HEK293T (cell line): ENCODE results near the gene LRRC73.

Experiments used
- ARNT ChIP-seq: fragments of 450-650 bp; IDR thresholded peaks from 2 replicates; pipeline ENCODE4 v1.6.1; 2017; ENCODE audit warnings: mild to moderate bottlenecking
- BHLHE40 ChIP-seq: fragments of 450-650 bp; IDR thresholded peaks from 2 replicates; pipeline ENCODE4 v1.6.1; 2016; ENCODE audit warnings: mild to moderate bottlenecking, moderate library complexity, borderline replicate concordance
- CTBP1 ChIP-seq: fragments of 450-650 bp; IDR thresholded peaks from 2 replicates; pipeline ENCODE4 v1.6.1; 2016; ENCODE audit warnings: borderline replicate concordance
- ELF4 ChIP-seq: fragments of 450-650 bp; IDR thresholded peaks from 2 replicates; pipeline ENCODE4 v1.6.1; 2017; ENCODE audit warnings: antibody characterized with exemption
- FOXA1 ChIP-seq: fragments of 450-650 bp; IDR thresholded peaks from 2 replicates; pipeline ENCODE4 v1.6.1; 2016; ENCODE audit warnings: mild to moderate bottlenecking
- FOXK2 ChIP-seq: fragments of 450-650 bp; IDR thresholded peaks from 2 replicates; pipeline ENCODE4 v1.6.1; 2016; ENCODE audit warnings: mild to moderate bottlenecking
- FOXM1 ChIP-seq: fragments of 450-650 bp; IDR thresholded peaks from 2 replicates; pipeline ENCODE4 v1.6.1; 2017; ENCODE audit warnings: mild to moderate bottlenecking, borderline replicate concordance
- HDGF ChIP-seq: fragments of 450-650 bp; IDR thresholded peaks from 2 replicates; pipeline ENCODE4 v1.6.1; 2017; ENCODE audit warnings: antibody characterized with exemption, borderline replicate concordance
- LEF1 ChIP-seq: fragments of 450-650 bp; IDR thresholded peaks from 2 replicates; pipeline ENCODE4 v1.6.1; 2017; ENCODE audit warnings: mild to moderate bottlenecking, borderline replicate concordance
- SP1 ChIP-seq: fragments of 450-650 bp; IDR thresholded peaks from 2 replicates; pipeline ENCODE4 v1.6.1; 2017
- SUZ12 ChIP-seq: fragments of 450-650 bp; IDR thresholded peaks from 2 replicates; pipeline ENCODE4 v1.6.1; 2016; ENCODE audit warnings: mild to moderate bottlenecking
- TARDBP ChIP-seq: fragments of 450-650 bp; IDR thresholded peaks from 2 replicates; pipeline ENCODE4 v1.6.1; 2016
- TF ChIP-seq, protein P1 (sequence below): fragments of 450-650 bp; IDR thresholded peaks from 2 replicates; pipeline ENCODE4 v1.6.1; 2016

GRCh38 chr6:43461936-43462335 is 48.2 kb downstream of the LRRC73 start:
- TF ChIP-seq SUZ12 (no peak), ELF4 (no peak), ARNT (no peak), CTBP1 (no peak), FOXM1 (no peak), SP1 (no peak), FOXA1 (no peak), TARDBP (no peak), HDGF (no peak), FOXK2 (no peak), LEF1 (no peak), BHLHE40 (no peak)
- TF ChIP-seq, protein P1, sequence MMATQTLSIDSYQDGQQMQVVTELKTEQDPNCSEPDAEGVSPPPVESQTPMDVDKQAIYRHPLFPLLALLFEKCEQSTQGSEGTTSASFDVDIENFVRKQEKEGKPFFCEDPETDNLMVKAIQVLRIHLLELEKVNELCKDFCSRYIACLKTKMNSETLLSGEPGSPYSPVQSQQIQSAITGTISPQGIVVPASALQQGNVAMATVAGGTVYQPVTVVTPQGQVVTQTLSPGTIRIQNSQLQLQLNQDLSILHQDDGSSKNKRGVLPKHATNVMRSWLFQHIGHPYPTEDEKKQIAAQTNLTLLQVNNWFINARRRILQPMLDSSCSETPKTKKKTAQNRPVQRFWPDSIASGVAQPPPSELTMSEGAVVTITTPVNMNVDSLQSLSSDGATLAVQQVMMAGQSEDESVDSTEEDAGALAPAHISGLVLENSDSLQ: no peak
